GM19035 (cell line): ENCODE results near the gene DNMT3A.
"Not testable (repeated sequence)": the region's sequence is repeated elsewhere in the genome, so short reads cannot be mapped to it uniquely, and the experiment has no call there.

Experiments used
- ATAC-seq: cut with Tn5 transposase; IDR thresholded peaks from one replicate; pipeline ENCODE4 v1.9.1; 2021; ENCODE audit not compliant: unreplicated experiment

DNMT3A gene

GRCh38 chr2:25286723-25287483 lies 54.8 kb downstream of the DNMT3A start:
- ATAC-seq: no peak

- ATAC-seq: no peak
Measured at GRCh38 chr2:25286025-25286400, 55.7 kb downstream of the DNMT3A start.

- ATAC-seq: no peak
Measured at GRCh38 chr2:25285265-25286024, 56.3 kb downstream of the DNMT3A start.

GRCh38 chr2:25284756-25285155 lies 57.0 kb downstream of the DNMT3A start:
- no peak for ATAC-seq

GRCh38 chr2:25283921-25284320 lies 57.8 kb downstream of the DNMT3A start:
- no peak for ATAC-seq

- ATAC-seq: no peak
Measured at GRCh38 chr2:25281941-25282340, 59.8 kb downstream of the DNMT3A start.

- no peak for ATAC-seq
Measured at GRCh38 chr2:25281522-25281921, 60.2 kb downstream of the DNMT3A start.

- no peak for ATAC-seq
Measured at GRCh38 chr2:25280051-25280687, 61.6 kb downstream of the DNMT3A start.

- peak; percentile 88 for ATAC-seq
Measured at GRCh38 chr2:25279091-25279651, 62.6 kb downstream of the DNMT3A start.

- no peak for ATAC-seq
Measured at GRCh38 chr2:25276569-25277465, 64.9 kb downstream of the DNMT3A start.

GRCh38 chr2:25275575-25275965 lies 66.2 kb downstream of the DNMT3A start:
- ATAC-seq: no peak

GRCh38 chr2:25274868-25275574 lies 66.7 kb downstream of the DNMT3A start:
- ATAC-seq: no peak

- ATAC-seq: no peak
Measured at GRCh38 chr2:25273985-25274535, 67.7 kb downstream of the DNMT3A start.

GRCh38 chr2:25272705-25273104 lies 69.0 kb downstream of the DNMT3A start:
- not testable (repeated sequence) for ATAC-seq

GRCh38 chr2:25270061-25270460 lies 71.7 kb downstream of the DNMT3A start:
- no peak for ATAC-seq

GRCh38 chr2:25269233-25269632 lies 72.5 kb downstream of the DNMT3A start:
- ATAC-seq: no peak

GRCh38 chr2:25268139-25268538 lies 73.6 kb downstream of the DNMT3A start:
- ATAC-seq: no peak

GRCh38 chr2:25266399-25266798 lies 75.3 kb downstream of the DNMT3A start:
- no peak for ATAC-seq

- ATAC-seq: no peak
Measured at GRCh38 chr2:25265802-25266201, 75.9 kb downstream of the DNMT3A start.

- no peak for ATAC-seq
Measured at GRCh38 chr2:25265001-25265400, 76.7 kb downstream of the DNMT3A start.
